ENCODE results near the gene BMP2.

The BMP2 gene

GRCh38 chr20:6767536-6768227, at the start of gene BMP2:
Gene BMP2, plus strand, starts transcription at chr20:6767686. Its CDS starts 2,441 bp downstream, at chr20:6770127.
- H3K27ac ChIP-seq (ENCODE audit: low read depth, low read length) = no peak within 1 kb of the TSS

DNA sequence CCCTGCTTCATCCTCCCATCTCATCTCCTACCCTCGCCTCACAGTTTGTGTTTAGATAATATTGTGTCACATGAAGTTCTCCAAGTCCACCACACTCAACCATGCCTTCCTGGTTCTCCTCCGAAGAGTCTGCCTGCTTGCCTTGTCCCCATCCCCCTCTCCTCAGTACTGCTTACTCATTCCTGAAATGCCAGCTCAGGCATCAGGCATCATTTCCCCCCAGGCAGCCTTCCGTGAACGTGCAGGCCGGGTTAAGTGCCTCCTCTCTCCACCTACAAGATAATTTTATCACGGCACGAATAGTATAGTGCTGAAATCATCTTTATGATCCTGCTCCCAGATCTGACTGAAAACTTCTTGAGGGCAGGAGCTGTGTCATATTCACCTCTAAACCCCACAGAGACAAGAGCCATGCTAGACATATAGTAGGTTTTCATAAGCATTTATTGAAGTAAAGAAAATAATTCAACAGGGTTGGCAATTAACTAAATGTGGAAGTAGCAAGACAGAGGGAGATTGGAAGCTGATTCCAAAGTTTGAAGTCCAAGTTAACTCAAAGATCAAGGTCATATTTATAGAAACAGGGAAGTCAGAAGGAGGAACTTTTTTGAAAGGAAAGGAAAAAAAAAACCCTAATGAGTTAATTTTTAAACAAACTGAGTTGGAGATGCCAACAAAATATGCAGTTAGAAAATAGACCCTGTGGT, 48.7 kb upstream of the BMP2 start:
- no peak overlapping the region for H3K4me3 ChIP-seq (ENCODE audit: low read depth, low read length)
- H3K4me1 ChIP-seq (ENCODE audit: control insufficient read depth, insufficient read depth, low read length, unreplicated experiment) = no peaks in the 10 kb centered on the region
- no peaks in the 10 kb centered on the region for H3K27me3 ChIP-seq (ENCODE audit: insufficient read depth, low read length)
- no peak overlapping the region for H3K27ac ChIP-seq (ENCODE audit: low read depth, low read length)
- H3K79me2 ChIP-seq (ENCODE audit: control insufficient read depth, insufficient read depth, low read length, unreplicated experiment) = no peaks in the 10 kb centered on the region
- no peaks in the 10 kb centered on the region for H3K36me3 ChIP-seq (ENCODE audit: insufficient read depth, low read length)
- H2AFZ ChIP-seq (ENCODE audit: low read length, unreplicated experiment) = no peak overlapping the region

More at GRCh38 chr20:6767536-6768227, at the start of gene BMP2:
- no peaks in the 10 kb centered on the region for H3K4me1 ChIP-seq (ENCODE audit: control insufficient read depth, insufficient read depth, low read length, unreplicated experiment)
- H3K36me3 ChIP-seq (ENCODE audit: insufficient read depth, low read length) = no peaks in the 10 kb centered on the region
- H2AFZ ChIP-seq (ENCODE audit: low read length, unreplicated experiment) = peak within 1 kb of the TSS; percentile 56
- no peaks in the 10 kb centered on the region for H3K79me2 ChIP-seq (ENCODE audit: control insufficient read depth, insufficient read depth, low read length, unreplicated experiment)
- peak within 1 kb of the TSS; percentile 77 for H3K4me3 ChIP-seq (ENCODE audit: low read depth, low read length)
- H3K27me3 ChIP-seq (ENCODE audit: insufficient read depth, low read length) = peaks cover 55% of the 10 kb centered on the region

DNA sequence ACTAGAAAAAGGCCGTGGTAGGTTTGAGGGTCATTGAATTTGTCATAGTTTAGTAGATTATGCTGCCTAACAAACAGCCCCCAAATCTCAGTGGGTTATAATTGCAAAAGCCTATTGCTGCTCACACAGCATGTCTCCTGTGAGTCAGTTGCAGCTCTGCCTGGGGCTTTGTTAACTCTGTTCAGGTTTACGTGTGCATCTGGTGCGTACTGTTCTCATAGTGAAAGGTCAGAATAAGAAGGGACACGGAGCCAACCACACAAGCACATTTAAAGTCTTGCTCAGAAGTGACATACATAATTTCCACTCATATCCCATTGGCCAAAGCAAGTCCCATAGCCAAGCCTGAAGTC, 48.1 kb upstream of the BMP2 start:
- H3K27me3 ChIP-seq (ENCODE audit: insufficient read depth, low read length) = no peaks in the 10 kb centered on the region
- H2AFZ ChIP-seq (ENCODE audit: low read length, unreplicated experiment) = no peak overlapping the region
- H3K79me2 ChIP-seq (ENCODE audit: control insufficient read depth, insufficient read depth, low read length, unreplicated experiment) = no peaks in the 10 kb centered on the region
- no peaks in the 10 kb centered on the region for H3K4me1 ChIP-seq (ENCODE audit: control insufficient read depth, insufficient read depth, low read length, unreplicated experiment)
- no peak overlapping the region for H3K27ac ChIP-seq (ENCODE audit: low read depth, low read length)
- no peak overlapping the region for H3K4me3 ChIP-seq (ENCODE audit: low read depth, low read length)
- H3K36me3 ChIP-seq (ENCODE audit: insufficient read depth, low read length) = no peaks in the 10 kb centered on the region

GRCh38 chr20:6726761-6727160, 40.7 kb upstream of the BMP2 start:
- Histone ChIP-seq H2AFZ (ENCODE audit: low read length, unreplicated experiment) (no peak overlapping the region), H3K4me1 (ENCODE audit: control insufficient read depth, insufficient read depth, low read length, unreplicated experiment) (no peaks in the 10 kb centered on the region), H3K36me3 (ENCODE audit: insufficient read depth, low read length) (no peaks in the 10 kb centered on the region), H3K4me3 (ENCODE audit: low read depth, low read length) (no peak overlapping the region), H3K27me3 (ENCODE audit: insufficient read depth, low read length) (no peaks in the 10 kb centered on the region), H3K27ac (ENCODE audit: low read depth, low read length) (no peak overlapping the region), H3K79me2 (ENCODE audit: control insufficient read depth, insufficient read depth, low read length, unreplicated experiment) (no peaks in the 10 kb centered on the region)

DNA sequence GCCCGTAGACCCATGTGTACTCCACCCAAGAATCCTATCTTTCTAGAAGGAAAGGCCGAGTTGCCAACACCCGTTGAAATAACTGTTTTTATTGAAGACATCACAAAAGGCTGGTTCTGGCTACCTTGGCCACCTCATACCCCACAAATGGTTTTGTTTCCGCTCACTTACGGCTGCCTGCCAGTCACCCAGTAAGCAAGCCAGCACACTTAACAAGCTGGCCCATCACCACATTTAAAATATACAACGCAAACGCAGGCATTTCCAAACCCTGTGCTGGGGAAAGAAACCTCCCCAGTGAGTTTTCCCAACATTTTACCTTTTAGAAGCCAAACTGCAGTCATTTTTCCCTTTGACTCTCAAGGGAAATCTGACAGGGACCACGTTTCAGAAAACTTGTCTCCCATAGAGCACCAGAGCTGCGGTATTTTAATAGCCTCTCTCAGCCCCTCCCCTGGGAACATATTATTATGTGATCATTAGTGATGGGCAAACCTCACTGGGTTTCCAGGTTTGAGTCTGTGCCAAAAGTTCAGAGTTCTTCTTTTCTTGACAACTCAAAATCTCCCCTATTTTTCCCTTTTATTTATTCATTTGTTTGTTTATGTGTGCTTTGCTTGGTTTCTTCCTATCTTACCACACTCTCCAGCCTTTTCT, 36.7 kb upstream of the BMP2 start:
- Histone ChIP-seq H2AFZ (ENCODE audit: low read length, unreplicated experiment) (no peak overlapping the region), H3K4me3 (ENCODE audit: low read depth, low read length) (no peak overlapping the region), H3K4me1 (ENCODE audit: control insufficient read depth, insufficient read depth, low read length, unreplicated experiment) (no peaks in the 10 kb centered on the region), H3K36me3 (ENCODE audit: insufficient read depth, low read length) (no peaks in the 10 kb centered on the region), H3K79me2 (ENCODE audit: control insufficient read depth, insufficient read depth, low read length, unreplicated experiment) (no peaks in the 10 kb centered on the region), H3K27me3 (ENCODE audit: insufficient read depth, low read length) (no peaks in the 10 kb centered on the region), H3K27ac (ENCODE audit: low read depth, low read length) (no peak overlapping the region)

DNA sequence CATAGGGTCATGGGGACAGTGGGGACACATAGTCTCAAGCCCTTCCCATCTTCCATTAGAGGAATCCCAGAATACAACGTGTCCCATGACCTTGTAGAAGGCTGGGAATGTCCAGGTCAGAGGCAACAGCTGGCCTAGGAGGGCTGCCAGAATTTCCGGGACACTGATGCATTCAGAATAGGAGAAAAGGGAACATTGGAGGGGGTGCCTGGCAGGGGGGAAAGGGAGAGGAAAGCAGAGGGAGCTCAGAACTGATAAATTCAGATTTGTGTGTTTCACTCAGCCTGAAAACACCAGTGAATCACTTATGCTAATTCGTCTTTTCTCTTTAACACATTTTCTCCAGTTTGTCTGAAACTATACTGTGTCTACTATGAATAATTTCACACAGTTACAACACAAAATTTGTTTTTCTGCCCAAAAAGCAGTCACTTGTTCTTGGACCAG, 35.5 kb upstream of the BMP2 start:
- 0 out of 2 replicates have a peak, but pooled peaks cover 4% of the 10 kb centered on the region for H3K27me3 ChIP-seq (ENCODE audit: insufficient read depth, low read length)
- H3K4me3 ChIP-seq (ENCODE audit: low read depth, low read length) = no peak overlapping the region
- no peaks in the 10 kb centered on the region for H3K4me1 ChIP-seq (ENCODE audit: control insufficient read depth, insufficient read depth, low read length, unreplicated experiment)
- H3K27ac ChIP-seq (ENCODE audit: low read depth, low read length) = no peak overlapping the region
- H2AFZ ChIP-seq (ENCODE audit: low read length, unreplicated experiment) = no peak overlapping the region
- no peaks in the 10 kb centered on the region for H3K36me3 ChIP-seq (ENCODE audit: insufficient read depth, low read length)
- no peaks in the 10 kb centered on the region for H3K79me2 ChIP-seq (ENCODE audit: control insufficient read depth, insufficient read depth, low read length, unreplicated experiment)

GRCh38 chr20:6732851-6733250, 34.6 kb upstream of the BMP2 start:
- 0 out of 2 replicates have a peak, but pooled peaks cover 5% of the 10 kb centered on the region for H3K27me3 ChIP-seq (ENCODE audit: insufficient read depth, low read length)
- no peak overlapping the region for H3K27ac ChIP-seq (ENCODE audit: low read depth, low read length)
- H3K79me2 ChIP-seq (ENCODE audit: control insufficient read depth, insufficient read depth, low read length, unreplicated experiment) = no peaks in the 10 kb centered on the region
- H3K36me3 ChIP-seq (ENCODE audit: insufficient read depth, low read length) = no peaks in the 10 kb centered on the region
- H3K4me1 ChIP-seq (ENCODE audit: control insufficient read depth, insufficient read depth, low read length, unreplicated experiment) = no peaks in the 10 kb centered on the region
- no peak overlapping the region for H2AFZ ChIP-seq (ENCODE audit: low read length, unreplicated experiment)
- no peak overlapping the region for H3K4me3 ChIP-seq (ENCODE audit: low read depth, low read length)

DNA sequence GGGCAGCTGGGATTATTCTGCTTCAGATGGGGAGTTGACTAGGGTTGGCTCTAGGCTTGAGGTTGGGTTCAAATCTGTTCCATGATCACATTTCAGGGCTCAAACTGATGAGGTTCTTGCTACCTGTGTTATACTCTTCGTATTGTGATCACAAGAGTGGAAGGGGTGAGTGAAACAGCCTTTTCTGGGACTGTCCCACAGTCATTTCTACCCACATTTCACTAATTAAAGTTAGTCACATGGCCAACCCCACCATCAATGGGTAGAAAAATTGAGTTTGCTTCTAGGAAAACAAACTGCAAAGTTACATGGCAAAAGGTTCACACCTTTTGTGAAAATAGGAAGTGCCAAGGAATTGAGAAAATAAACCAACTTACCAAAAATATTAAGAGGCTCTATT, 33.5 kb upstream of the BMP2 start:
- H2AFZ ChIP-seq (ENCODE audit: low read length, unreplicated experiment) = no peak overlapping the region
- no peak overlapping the region for H3K27ac ChIP-seq (ENCODE audit: low read depth, low read length)
- H3K79me2 ChIP-seq (ENCODE audit: control insufficient read depth, insufficient read depth, low read length, unreplicated experiment) = no peaks in the 10 kb centered on the region
- H3K4me1 ChIP-seq (ENCODE audit: control insufficient read depth, insufficient read depth, low read length, unreplicated experiment) = no peaks in the 10 kb centered on the region
- no peaks in the 10 kb centered on the region for H3K36me3 ChIP-seq (ENCODE audit: insufficient read depth, low read length)
- 0 out of 2 replicates have a peak, but pooled peaks cover 5% of the 10 kb centered on the region for H3K27me3 ChIP-seq (ENCODE audit: insufficient read depth, low read length)
- no peak overlapping the region for H3K4me3 ChIP-seq (ENCODE audit: low read depth, low read length)

GRCh38 chr20:6735942-6736845, 31.3 kb upstream of the BMP2 start:
- Histone ChIP-seq H3K79me2 (ENCODE audit: control insufficient read depth, insufficient read depth, low read length, unreplicated experiment) (no peaks in the 10 kb centered on the region), H3K27me3 (ENCODE audit: insufficient read depth, low read length) (0 out of 2 replicates have a peak, but pooled peaks cover 5% of the 10 kb centered on the region)

DNA sequence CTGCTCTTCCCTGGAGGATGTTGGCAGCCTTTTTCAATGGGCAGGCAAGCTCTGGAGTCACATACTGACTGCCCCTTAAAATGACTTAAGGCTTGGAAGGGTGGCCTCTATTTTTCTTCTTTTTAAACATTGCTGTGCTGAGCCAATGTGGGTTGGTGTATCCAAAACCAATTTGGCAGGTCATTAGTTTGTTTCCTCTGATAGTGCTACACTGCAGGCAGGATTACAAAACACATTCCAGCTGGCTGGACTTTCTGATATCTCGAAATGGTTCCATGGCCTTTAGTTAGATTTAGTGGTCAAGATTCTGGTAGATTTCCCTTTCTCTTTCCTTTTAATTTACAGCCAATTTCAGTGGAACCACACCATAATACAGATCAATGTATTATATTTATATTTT, 28.1 kb upstream of the BMP2 start:
- 0 out of 2 replicates have a peak, but pooled peaks cover 5% of the 10 kb centered on the region for H3K27me3 ChIP-seq (ENCODE audit: insufficient read depth, low read length)
- no peaks in the 10 kb centered on the region for H3K36me3 ChIP-seq (ENCODE audit: insufficient read depth, low read length)
- H2AFZ ChIP-seq (ENCODE audit: low read length, unreplicated experiment) = no peak overlapping the region
- H3K27ac ChIP-seq (ENCODE audit: low read depth, low read length) = no peak overlapping the region
- no peak overlapping the region for H3K4me3 ChIP-seq (ENCODE audit: low read depth, low read length)
- H3K79me2 ChIP-seq (ENCODE audit: control insufficient read depth, insufficient read depth, low read length, unreplicated experiment) = no peaks in the 10 kb centered on the region
- no peaks in the 10 kb centered on the region for H3K4me1 ChIP-seq (ENCODE audit: control insufficient read depth, insufficient read depth, low read length, unreplicated experiment)

More at GRCh38 chr20:6735942-6736845, 31.3 kb upstream of the BMP2 start:
- Histone ChIP-seq H2AFZ (ENCODE audit: low read length, unreplicated experiment) (no peak overlapping the region), H3K27ac (ENCODE audit: low read depth, low read length) (no peak overlapping the region), H3K36me3 (ENCODE audit: insufficient read depth, low read length) (no peaks in the 10 kb centered on the region), H3K4me1 (ENCODE audit: control insufficient read depth, insufficient read depth, low read length, unreplicated experiment) (no peaks in the 10 kb centered on the region), H3K4me3 (ENCODE audit: low read depth, low read length) (no peak overlapping the region)
